Left colon (tissue), 2 donors: ENCODE measurements around the gene NMNAT2. TPM values are rescaled to one million over a fixed set of nuclear protein-coding genes. Genes with fewer than 3 reads are reported as not detected.

Experiments used
- ATAC-seq: fragments of 200-7000 bp; cut with Tn5 transposase; one replicate; pipeline ENCODE4 v1.9.1; 2020; ENCODE audit warnings: mild to moderate bottlenecking, moderate library complexity
- DNase-seq, 2 donors: peaks; one replicate each; pipeline ENCODE4 v3.0.0-alpha.2; 2020
- intact Hi-C, 2 donors: fragments of 100-400 bp; cut with DNase I in 1 of 2; cut with micrococcal nuclease in 1 of 2; formaldehyde crosslinking; loops; one replicate each; pipeline versions ENCODE4 v1.11.2 to v1.14.0; 2022; cut with DNase I, micrococcal nuclease
- total RNA-seq, 2 donors: library from RNA; stranded (reverse); fragmentation: NEBNext Ultra II Directional; extraction: Animal tissue kit (Norgen Biotek cat#: 25700); gene quantifications; one replicate each; pipeline ENCODE4 v1.2.1, GENCODE V29; 2021
- donor health status: DM: no; HTN: no; CAD: no.
- donor health status: DM: yes; HTN: yes; CAD: no.

Gene NMNAT2
- total RNA-seq, 2 donors from 2014 or later, result 0.18 to 0.84 TPM

GRCh38 chr1:183300395-183300794 lies 117.8 kb downstream of the NMNAT2 start:
- DNase-seq, result no peak
- no peak for ATAC-seq
- intact Hi-C loops, result no loop called here

GRCh38 chr1:183296782-183297181 lies 121.4 kb downstream of the NMNAT2 start:
- intact Hi-C loops, result no loop called here
- ATAC-seq, result no peak
- DNase-seq, result no peak

GRCh38 chr1:183295521-183295920 lies 122.7 kb downstream of the NMNAT2 start:
- intact Hi-C loops, result no loop called here
- no peak for ATAC-seq
- no peak for DNase-seq

GRCh38 chr1:183293876-183294275 lies 124.3 kb downstream of the NMNAT2 start:
- no peak for ATAC-seq
- intact Hi-C loops, result no loop called here
- DNase-seq, result no peak

- intact Hi-C loops, result no loop called here
- DNase-seq (no peak), ATAC-seq (no peak)
These were observed 124.9 kb downstream of the NMNAT2 start for GRCh38 chr1:183293241-183293640.

- DNase-seq (no peak), ATAC-seq (no peak)
- intact Hi-C loops, result no loop called here
These were observed 126.2 kb downstream of the NMNAT2 start for GRCh38 chr1:183291802-183292514.

- DNase-seq, result no peak
- no peak for ATAC-seq
- intact Hi-C loops, result no loop called here
These were observed 126.9 kb downstream of the NMNAT2 start for GRCh38 chr1:183291216-183291762.

- ATAC-seq, result no peak
- intact Hi-C loops, result no loop called here
- no peak for DNase-seq
These were observed 127.6 kb downstream of the NMNAT2 start for GRCh38 chr1:183290628-183291027.

GRCh38 chr1:183289051-183289496 lies 129.1 kb downstream of the NMNAT2 start:
- intact Hi-C loops, result no loop called here
- ATAC-seq (no peak), DNase-seq (no peak)

GRCh38 chr1:183288583-183288982 lies 129.6 kb downstream of the NMNAT2 start:
- DNase-seq (no peak), ATAC-seq (no peak)
- intact Hi-C loops, result no loop called here

GRCh38 chr1:183287191-183287675 lies 130.9 kb downstream of the NMNAT2 start:
- peak; percentile 20 for ATAC-seq
- intact Hi-C loops, result no loop called here
- no peak for DNase-seq

- ATAC-seq (no peak), DNase-seq (no peak)
- intact Hi-C loops, result no loop called here
These were observed 132.4 kb downstream of the NMNAT2 start for GRCh38 chr1:183285746-183286145.

GRCh38 chr1:183285256-183285655 lies 132.9 kb downstream of the NMNAT2 start:
- no peak for DNase-seq
- ATAC-seq, result no peak
- intact Hi-C loops, result no loop called here

- ATAC-seq (no peak), DNase-seq (no peak)
- intact Hi-C loops, result no loop called here
These were observed 134.1 kb downstream of the NMNAT2 start for GRCh38 chr1:183284086-183284485.

- DNase-seq (no peak), ATAC-seq (no peak)
- intact Hi-C loops, result no loop called here
These were observed 134.9 kb downstream of the NMNAT2 start for GRCh38 chr1:183283286-183283685.

- intact Hi-C loops, result no loop called here
- peak; percentile 8 for ATAC-seq
- no peak for DNase-seq
These were observed 135.9 kb downstream of the NMNAT2 start for GRCh38 chr1:183282101-183282855.

- intact Hi-C loops, result no loop called here
- ATAC-seq (peak; percentile 96), DNase-seq (peak; percentile 79 to 84)
These were observed 136.6 kb downstream of the NMNAT2 start for GRCh38 chr1:183281553-183282091.

- no peak for ATAC-seq
- DNase-seq, result no peak
- intact Hi-C loops, result no loop called here
These were observed 137.1 kb downstream of the NMNAT2 start for GRCh38 chr1:183281039-183281438.

- intact Hi-C loops, result no loop called here
These were observed 138.3 kb downstream of the NMNAT2 start for GRCh38 chr1:183279835-183280234.

More at GRCh38 chr1:183279835-183280234, 138.3 kb downstream of the NMNAT2 start:
- no peak for ATAC-seq
- DNase-seq, result no peak
